GM12892 (cell line): ENCODE measurements around the gene TRAP1.

ENCODE experiments used
- POLR2A ChIP-seq: IDR thresholded peaks from 2 replicates; pipeline ENCODE4 v1.6.1; 2011; ENCODE audit warnings: low read depth, low read length, control low read depth
- POLR2AphosphoS5 ChIP-seq: IDR thresholded peaks from 2 replicates; pipeline ENCODE4 v1.6.1; 2011; ENCODE audit warnings: low read depth, low read length, control low read depth
- TAF1 ChIP-seq: IDR thresholded peaks from 2 replicates; pipeline ENCODE4 v1.6.1; 2011; ENCODE audit warnings: low read depth, mild to moderate bottlenecking, control low read depth, low read length, borderline replicate concordance

GRCh38 chr16:3687792-3688191 is 29.5 kb downstream of the TRAP1 start:
- TF ChIP-seq POLR2A = no peak
- no peak for TF ChIP-seq POLR2AphosphoS5
- no peak for TF ChIP-seq TAF1
